AG08395 (cell line): Measurements from ENCODE around the gene MAOB.
A peak's percentile ranks its signal among the peaks of the same experiment; 100 is the strongest.

Source experiments
- DNase-seq: peaks from one replicate; pipeline ENCODE4 v3.0.0; 2012; ENCODE audit warnings: mixed read lengths, low spot score

The MAOB gene

DNA sequence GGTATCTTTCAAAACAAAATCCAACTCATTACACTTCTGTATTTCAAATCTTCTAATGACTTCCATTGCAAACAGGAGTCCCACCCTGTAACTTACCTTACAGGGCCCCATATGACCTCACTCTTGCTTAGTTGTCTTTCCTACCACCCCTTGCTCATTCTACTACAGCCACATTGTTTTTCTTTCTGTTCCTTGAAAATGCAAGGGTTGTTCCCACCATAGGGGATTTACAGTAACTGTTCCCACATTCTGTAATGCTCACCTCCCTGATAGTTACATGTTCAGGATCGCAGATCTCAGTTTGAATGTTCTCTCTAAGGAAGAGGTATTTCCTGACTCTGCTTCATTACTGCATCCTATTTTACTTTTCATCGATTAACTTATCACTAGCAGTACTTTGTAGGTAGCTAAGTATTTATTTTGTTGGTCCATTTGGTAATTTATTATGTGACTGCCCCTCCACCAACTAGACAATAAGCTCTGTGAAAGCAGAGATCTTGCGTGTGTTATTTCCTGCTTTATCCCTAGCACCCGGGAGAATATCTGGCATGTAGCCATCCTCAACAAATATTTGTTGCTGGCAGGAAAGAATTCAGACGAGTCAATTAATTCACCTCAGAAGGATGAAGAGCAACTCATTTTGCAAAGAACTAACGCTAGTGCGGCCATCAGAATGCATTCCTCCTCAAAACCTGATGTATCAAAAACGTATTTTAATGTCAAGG lies 21.4 kb downstream of the MAOB start:
- DNase-seq: no peak

DNA sequence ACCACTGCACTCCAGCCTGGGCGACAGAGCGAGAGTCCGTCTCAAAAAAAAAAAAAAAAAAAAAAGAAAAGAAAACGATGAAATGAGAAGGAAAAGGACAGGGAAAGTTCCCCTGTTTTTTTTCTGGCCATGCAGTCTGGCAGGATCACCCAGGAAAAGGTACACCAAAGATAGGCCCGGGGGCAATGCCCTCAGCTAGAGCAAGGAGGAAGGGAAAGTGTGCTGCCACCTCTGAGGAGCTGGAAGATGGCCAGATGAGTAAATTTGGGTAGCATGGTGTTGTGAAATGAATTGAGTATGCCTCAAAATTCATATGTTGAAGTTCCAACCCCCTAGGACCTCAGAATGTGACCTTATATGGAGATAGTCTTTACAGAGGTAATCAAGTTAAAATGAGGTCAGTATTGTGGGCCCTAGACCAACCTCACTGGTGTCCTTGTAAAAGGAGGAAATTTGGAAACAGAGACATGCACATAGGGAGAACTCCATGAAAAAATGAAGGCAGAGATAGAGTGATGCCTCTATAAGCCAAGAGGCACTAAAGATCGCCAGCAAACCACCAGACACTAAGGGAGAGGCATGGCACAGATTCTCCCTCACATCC lies 28.9 kb downstream of the MAOB start:
- DNase-seq: no peak

- no peak for DNase-seq
Measured at GRCh38 chrX:43850629-43851028, 31.6 kb downstream of the MAOB start.

- no peak for DNase-seq
Measured at GRCh38 chrX:43849173-43849572, 33.1 kb downstream of the MAOB start.

DNA sequence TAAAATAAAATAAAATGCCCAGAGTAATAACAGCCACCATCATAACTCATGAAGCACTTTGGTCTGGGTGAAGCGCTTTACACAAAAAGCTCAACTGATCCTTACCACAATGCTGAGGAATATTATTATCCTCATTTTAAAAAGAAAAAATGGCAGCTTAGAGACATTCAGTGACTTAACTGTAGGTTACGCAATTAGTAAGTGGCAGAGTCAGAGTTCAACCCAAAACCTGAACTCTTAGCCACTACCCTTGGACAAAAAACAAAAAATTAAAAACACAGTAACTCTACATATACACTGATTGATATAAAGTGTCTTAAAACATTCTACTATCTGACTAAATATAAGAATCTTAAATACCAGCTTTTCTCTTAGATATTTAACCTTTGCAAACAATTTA lies 34.9 kb downstream of the MAOB start:
- no peak for DNase-seq

DNA sequence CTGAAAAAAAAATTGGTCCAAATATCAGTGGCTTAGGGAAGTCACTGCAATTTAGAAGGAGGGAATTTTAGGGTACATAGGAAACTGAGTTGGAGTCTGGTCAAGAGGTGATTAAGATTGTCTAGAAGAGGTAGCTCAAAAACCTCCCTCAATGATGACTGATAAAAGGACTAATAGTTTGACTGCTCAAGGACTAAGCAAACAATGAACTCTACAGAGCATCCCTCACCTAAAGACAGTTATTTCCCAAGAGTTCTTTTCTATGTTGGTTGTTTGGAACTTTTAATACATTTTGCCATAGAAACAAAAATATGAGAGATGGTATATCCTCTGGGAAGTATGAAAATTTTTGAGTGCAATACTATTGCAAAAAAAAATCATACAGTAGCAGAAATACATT lies 35.7 kb downstream of the MAOB start:
- DNase-seq: no peak

GRCh38 chrX:43845776-43846175 lies 36.5 kb downstream of the MAOB start:
- no peak for DNase-seq

GRCh38 chrX:43840265-43840664 lies 42.0 kb downstream of the MAOB start:
- DNase-seq: no peak

- peak; percentile 29 for DNase-seq
Measured at GRCh38 chrX:43836435-43837184, 45.6 kb downstream of the MAOB start.

DNA sequence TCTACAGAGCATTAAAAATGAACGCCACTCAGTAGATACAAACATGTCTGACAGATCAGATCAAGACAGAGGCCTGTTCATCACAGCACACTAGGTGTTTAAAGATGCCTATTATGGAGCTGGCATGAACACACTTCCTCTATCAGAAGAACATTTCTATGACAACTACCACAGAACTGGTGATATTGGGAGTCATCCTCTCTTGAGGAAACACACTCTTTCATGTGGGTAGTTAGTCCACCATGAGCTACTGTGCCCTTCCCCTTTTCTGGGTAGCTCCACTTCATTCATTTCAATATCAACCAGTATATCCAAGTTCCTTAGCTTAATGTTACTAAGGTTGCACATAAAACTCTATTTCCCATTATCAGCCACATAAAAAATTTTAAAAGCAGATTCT lies 46.7 kb downstream of the MAOB start:
- no peak for DNase-seq

DNA sequence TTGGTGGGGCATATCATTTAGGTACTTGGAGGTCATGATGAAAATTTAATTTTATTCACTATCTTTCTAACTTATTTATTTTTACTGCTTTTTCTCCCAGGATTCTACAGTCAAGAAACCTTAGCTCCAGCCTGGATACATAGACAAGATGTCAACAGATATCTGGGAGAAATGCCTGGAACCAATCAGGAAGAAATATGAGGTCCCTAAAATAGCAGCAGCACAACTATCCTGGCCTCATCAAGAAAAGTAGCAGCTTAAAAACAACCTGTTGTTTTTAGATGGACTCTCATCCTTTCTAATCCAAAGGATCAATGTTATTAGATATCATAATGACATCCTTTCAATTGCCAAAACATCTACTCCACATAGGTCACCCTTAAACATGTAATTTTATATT lies 54.5 kb downstream of the MAOB start:
- no peak for DNase-seq

GRCh38 chrX:43822014-43822413 lies 60.2 kb downstream of the MAOB start:
- DNase-seq: no peak

DNA sequence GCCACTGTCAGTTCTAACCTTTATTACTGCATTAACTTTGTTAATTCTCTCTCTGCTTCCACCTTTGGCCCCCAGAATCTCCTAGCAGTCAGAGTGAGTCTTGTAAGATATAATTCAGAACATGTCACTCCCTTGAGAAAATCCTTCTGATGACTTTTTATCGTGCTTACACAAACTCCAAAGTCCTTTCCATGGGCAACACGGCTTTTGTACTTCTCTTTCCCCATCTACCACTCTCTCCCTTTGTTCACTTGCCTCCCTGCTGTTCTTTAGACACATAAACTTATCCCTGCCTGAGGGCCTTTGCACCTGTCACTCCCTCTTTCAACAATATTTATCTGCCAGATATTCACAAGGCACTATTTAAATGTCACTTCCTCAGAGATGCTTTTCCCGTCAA lies 64.8 kb downstream of the MAOB start:
- DNase-seq: no peak

DNA sequence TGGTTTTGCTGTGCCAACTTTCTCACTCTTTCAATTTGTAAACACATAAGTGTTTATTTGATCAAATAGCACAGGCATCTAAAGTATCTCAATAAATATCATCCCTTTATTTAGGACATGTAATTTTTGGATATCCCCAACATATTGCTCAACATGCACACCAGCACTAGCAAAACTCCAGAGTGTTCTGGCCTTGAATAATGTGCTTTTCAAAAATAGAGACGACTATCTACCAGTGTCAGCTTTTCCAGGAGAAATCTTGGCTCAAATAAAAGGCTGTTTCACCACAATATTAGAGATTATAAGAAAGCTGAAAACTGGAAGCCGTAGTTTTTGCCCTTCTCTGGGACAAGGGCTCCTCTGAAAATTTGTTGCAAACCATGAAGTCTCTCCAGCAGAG lies 67.0 kb downstream of the MAOB start:
- no peak for DNase-seq

DNA sequence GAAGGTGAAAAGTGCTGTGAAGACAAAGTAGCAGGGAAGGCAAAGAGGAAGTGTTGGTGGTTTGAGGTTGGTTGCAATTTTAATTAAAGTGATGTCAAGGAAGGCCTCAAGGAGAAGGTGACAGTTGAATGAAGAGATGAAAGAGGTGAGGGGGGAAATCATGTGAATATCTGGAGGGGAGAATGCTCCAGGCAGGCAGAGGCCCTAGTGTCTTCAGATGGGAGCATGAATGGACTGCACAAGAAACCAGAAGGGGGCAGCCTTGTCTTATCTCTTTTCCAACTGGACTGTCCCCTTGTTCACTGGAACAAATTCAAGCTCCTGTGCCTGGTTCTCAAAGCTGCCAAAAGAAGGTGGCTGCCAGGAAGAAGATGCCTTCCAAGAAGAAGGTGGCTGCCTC lies 68.4 kb downstream of the MAOB start:
- DNase-seq: no peak

GRCh38 chrX:43813319-43813718 lies 68.9 kb downstream of the MAOB start:
- DNase-seq: no peak

DNA sequence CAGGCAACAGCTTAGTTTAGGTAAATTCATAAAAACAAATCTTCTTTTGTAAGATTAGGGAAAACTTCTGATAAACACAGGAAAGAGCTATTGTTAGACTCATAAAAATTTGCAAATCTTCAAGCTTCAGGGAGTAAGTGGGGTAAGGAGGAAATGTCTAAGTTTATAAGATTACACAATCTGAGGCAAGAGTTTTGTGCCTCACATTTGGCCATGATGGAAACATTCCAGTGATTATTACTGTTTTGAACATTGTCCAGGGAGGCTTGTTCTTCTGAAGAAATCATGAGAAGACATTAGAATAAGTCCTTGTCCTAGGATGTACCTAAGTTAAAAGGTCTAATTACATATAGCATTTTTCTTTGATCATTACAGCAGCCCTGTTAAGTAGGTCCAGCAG lies 72.8 kb downstream of the MAOB start:
- DNase-seq: peak; percentile 5

- DNase-seq: no peak
Measured at GRCh38 chrX:43808231-43808630, 74.0 kb downstream of the MAOB start.

- no peak for DNase-seq
Measured at GRCh38 chrX:43805579-43805978, 76.7 kb downstream of the MAOB start.

DNA sequence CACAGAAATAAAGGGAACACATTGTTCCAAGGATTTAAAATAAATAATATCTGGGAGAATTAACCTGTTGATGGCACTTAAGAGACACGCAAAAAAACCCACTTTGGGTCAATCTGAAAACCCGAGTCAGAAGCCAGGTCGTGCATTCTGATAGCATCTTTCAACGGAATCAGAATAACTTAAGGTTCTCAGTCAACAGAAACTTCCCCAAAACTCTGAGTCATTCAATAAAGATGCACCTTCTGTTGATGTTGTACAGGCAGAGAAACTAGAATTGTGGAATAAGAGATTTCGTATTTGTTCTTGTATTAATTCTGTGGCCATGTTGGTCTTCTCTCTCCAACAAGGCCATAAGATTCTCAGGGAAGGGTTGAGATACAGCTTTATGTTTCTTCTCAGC lies 78.2 kb downstream of the MAOB start:
- DNase-seq: no peak

GRCh38 chrX:43785930-43786591 lies 96.2 kb downstream of the MAOB start:
- no peak for DNase-seq

- no peak for DNase-seq
Measured at GRCh38 chrX:43758044-43758443, 124.2 kb downstream of the MAOB start.

GRCh38 chrX:43756076-43756475 lies 126.2 kb downstream of the MAOB start:
- no peak for DNase-seq
